Measurements from ENCODE around the gene DOCK9. TPM values are rescaled to one million over a fixed set of nuclear protein-coding genes. Genes with fewer than 3 reads are reported as not detected.

The DOCK9 gene
- total RNA-seq, 2 donors from 2014 or later: 58.6 to 102 TPM

DNA sequence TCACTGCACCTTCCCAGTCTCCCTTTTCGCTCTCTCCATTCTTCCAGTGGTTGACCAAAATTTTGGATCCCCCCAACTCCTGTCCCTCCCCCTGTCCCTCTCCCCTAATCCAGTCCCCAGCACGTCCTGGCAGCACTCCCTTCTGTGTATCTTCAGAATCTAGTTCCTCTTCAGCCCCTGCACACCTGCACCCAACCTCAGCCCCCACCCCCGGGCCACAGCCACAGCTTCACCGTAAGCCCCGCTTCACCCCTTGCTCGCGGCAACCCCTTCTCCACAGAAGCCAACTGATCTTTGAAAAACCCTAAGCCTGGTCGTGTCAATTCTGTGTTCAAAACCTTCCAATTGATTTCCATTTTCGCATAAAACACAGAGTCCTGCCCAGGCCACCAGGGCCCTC lies 189.9 kb downstream of the DOCK9 start:
- Histone ChIP-seq H3K4me3 (no peak overlapping the region), H3K27me3 (replicated peaks; ENCODE audit: insufficient read depth) (no peaks in the 10 kb centered on the region), H3K9me3 (no peaks in the 10 kb centered on the region), H3K36me3 (no peaks in the 10 kb centered on the region), H3K4me1 (ENCODE audit: control insufficient read depth in 1 of 2, low read depth in 2 of 2) (no peaks in the 10 kb centered on the region), H3K27ac (no peak overlapping the region)
- no peak for DNase-seq (ENCODE audit: low spot score)
- no peak for TF ChIP-seq CTCF (IDR thresholded peaks at IDR 0.05)
- ATAC-seq (ENCODE audit: insufficient number of reproducible peaks, low FRiP score, low read depth): no peak

DNA sequence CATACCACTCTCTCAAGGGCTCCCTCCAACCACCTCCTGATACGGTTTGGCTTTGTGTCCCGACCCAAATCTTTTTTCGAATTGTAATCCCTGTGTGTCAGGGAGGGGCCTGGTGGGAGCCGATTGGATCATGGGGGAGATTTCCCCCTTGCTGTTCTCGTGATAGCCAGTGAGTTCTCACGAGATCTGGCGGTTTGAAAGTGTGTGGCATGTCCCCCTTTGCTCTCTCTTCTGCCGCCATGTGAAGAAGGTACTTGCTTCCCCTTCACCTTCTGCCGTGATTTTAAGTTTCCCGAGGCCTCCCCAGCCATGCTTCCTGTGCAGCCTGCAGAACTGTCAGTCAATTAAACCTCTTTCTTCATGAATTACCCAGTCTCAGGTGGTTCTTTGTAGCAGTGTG lies 190.7 kb downstream of the DOCK9 start:
- Histone ChIP-seq H3K27me3 (replicated peaks; ENCODE audit: insufficient read depth) (no peaks in the 10 kb centered on the region), H3K27ac (no peak overlapping the region), H3K4me3 (no peak overlapping the region), H3K36me3 (no peaks in the 10 kb centered on the region), H3K4me1 (ENCODE audit: control insufficient read depth in 1 of 2, low read depth in 2 of 2) (no peaks in the 10 kb centered on the region), H3K9me3 (no peaks in the 10 kb centered on the region)
- ATAC-seq (ENCODE audit: insufficient number of reproducible peaks, low FRiP score, low read depth): no peak
- TF ChIP-seq CTCF (IDR thresholded peaks at IDR 0.05): no peak
- DNase-seq (ENCODE audit: low spot score): no peak

- H3K4me1 ChIP-seq (ENCODE audit: control insufficient read depth in 1 of 2, low read depth in 2 of 2): no peaks in the 10 kb centered on the region
- TF ChIP-seq CTCF (IDR thresholded peaks at IDR 0.05): no peak
- no peaks in the 10 kb centered on the region for H3K27me3 ChIP-seq (replicated peaks; ENCODE audit: insufficient read depth)
- no peaks in the 10 kb centered on the region for H3K9me3 ChIP-seq
- DNase-seq (ENCODE audit: low spot score): no peak
- H3K4me3 ChIP-seq: no peak overlapping the region
- no peak overlapping the region for H3K27ac ChIP-seq
- no peaks in the 10 kb centered on the region for H3K36me3 ChIP-seq
- ATAC-seq (ENCODE audit: insufficient number of reproducible peaks, low FRiP score, low read depth): no peak
These were observed 191.8 kb downstream of the DOCK9 start for GRCh38 chr13:98786023-98786422.

- DNase-seq (ENCODE audit: low spot score): no peak
- H3K27ac ChIP-seq: no peak overlapping the region
These were observed 192.5 kb downstream of the DOCK9 start for GRCh38 chr13:98785405-98785804.

GRCh38 chr13:98784666-98785065 lies 193.2 kb downstream of the DOCK9 start:
- ATAC-seq (ENCODE audit: insufficient number of reproducible peaks, low FRiP score, low read depth) (no peak), DNase-seq (ENCODE audit: low spot score) (no peak)
- Histone ChIP-seq H3K4me1 (ENCODE audit: control insufficient read depth in 1 of 2, low read depth in 2 of 2) (no peaks in the 10 kb centered on the region), H3K36me3 (no peaks in the 10 kb centered on the region), H3K9me3 (no peaks in the 10 kb centered on the region), H3K27me3 (replicated peaks; ENCODE audit: insufficient read depth) (no peaks in the 10 kb centered on the region), H3K27ac (no peak overlapping the region), H3K4me3 (no peak overlapping the region)
- TF ChIP-seq CTCF (IDR thresholded peaks at IDR 0.05): no peak

More at GRCh38 chr13:98785405-98785804, 192.5 kb downstream of the DOCK9 start:
- no peaks in the 10 kb centered on the region for H3K9me3 ChIP-seq
- no peak for TF ChIP-seq CTCF (IDR thresholded peaks at IDR 0.05)
- H3K4me3 ChIP-seq: no peak overlapping the region
- no peak for ATAC-seq (ENCODE audit: insufficient number of reproducible peaks, low FRiP score, low read depth)
- H3K36me3 ChIP-seq: no peaks in the 10 kb centered on the region
- H3K27me3 ChIP-seq (replicated peaks; ENCODE audit: insufficient read depth): no peaks in the 10 kb centered on the region
- no peaks in the 10 kb centered on the region for H3K4me1 ChIP-seq (ENCODE audit: control insufficient read depth in 1 of 2, low read depth in 2 of 2)
